HUDEP-2 (cell line): ENCODE results near the gene CRYM.
"Not testable (repeated sequence)": the region's sequence is repeated elsewhere in the genome, so short reads cannot be mapped to it uniquely, and the experiment has no call there.

Experiments used
- DNase-seq, 76 experiments: peaks; one replicate each; lab custom pipeline; 2025; ENCODE audit not compliant: unreplicated experiment in 76 of 76; lab: John Stamatoyannopoulos, UW

The CRYM gene

DNA sequence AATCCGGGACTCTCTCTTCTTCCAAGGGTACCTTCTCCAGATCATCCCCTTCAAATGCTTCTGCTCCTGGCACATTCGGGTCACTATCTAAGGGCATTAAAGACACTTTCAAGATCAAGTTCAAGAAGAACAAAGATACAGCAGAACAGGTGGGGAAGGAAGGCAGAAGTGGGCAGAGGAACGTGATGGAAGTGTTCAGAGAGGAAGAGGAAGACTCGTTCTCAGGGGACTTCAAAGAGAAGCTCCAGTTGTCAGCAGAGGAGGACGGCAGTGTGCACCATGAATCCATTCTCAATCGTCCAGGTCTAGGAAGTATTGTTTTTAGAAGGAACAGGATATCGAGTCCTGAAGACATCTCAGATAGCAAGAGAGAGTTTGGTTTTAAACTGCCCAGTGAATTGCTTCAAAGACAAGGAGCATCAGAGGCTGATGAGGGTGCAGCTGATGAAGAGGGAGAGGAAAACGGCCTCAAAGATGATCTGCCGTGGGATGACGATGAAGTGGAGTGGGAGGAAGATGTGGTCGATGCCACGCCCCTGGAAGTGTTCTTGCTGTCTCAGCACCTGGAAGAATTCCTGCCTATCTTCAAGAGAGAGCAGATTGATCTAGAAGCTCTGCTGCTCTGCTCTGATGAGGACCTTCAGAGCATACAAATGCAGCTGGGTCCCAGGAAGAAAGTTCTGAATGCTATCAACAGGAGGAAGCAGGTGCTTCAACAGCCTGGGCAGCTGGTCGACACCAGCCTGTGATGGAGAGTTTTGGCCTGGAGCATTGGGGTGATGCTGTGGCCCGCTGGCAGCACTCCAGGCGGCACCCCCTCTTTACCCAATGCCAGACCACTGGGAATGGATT is 27.8 kb downstream of the CRYM start:
- DNase-seq: no peak

DNA sequence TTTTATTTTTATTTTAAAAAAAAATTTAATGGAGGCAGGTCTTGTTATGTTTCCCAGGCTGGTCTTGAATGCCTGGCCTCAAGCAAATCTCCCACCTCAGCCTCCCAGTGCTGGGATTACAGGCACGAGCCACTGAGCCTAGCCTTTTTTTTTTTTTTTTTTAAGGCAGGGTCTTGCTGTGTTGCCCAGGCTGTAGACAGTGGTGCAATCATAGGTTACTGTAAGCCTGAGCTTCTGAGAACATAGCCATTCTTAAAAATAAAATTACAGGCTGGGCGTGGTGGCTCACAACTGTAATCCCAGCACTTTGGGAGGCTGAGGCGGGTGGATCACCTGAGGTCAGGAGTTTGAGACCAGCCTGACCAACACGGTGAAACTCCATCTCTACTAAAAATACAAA is 29.9 kb downstream of the CRYM start:
- DNase-seq: not testable (repeated sequence)

DNA sequence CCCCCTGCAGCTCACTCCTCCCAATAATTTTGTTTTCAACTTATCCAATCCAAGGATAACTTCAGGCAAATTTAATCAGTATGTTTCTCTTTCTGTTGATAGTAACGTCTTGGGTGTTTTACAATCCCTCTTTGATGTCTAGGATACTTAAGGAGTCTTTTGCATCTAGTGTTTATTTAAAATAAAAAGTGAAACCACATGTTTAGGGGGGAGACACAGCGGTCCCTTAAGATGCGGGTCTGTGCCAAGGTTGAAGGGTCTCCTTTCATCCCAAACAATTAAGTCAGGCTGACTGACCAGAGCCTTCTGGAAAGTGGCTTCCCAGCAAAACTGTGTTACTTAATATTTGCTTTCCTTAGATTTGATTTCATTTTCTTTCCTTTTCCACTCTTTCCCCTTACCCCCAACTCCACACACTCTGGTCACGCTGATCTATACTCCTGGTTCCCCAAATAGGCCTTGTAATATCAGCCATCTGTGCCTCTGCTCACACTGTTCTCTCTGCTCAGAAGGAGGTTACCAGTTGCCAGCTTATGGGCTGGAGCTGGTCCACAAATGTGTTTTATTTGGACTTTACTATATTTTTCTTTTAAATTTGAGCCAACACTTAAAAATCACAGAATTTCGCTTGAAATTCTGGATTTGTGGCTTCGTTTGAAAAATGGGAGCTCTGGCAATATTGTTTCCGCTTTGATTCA is 33.4 kb downstream of the CRYM start:
- no peak for DNase-seq

DNA sequence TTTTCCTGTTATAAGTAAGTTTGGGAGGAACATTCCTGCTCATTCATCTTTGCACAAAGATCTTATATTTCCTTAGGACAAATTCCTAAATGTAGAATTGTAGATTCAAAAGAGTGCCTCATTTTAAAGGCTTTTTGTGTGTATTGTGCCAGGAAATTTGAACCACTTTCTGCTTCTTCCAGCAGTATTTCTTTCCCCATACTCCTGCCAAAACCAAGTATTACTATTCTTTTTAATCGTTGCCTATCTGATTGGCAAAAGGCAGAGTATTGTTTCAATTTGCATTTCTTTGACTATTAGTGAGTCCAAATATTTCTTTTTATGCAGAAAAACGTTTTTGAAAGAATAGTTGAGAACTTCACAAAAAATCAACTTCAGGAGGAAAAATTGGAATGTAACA is 35.3 kb downstream of the CRYM start:
- DNase-seq: no peak

DNA sequence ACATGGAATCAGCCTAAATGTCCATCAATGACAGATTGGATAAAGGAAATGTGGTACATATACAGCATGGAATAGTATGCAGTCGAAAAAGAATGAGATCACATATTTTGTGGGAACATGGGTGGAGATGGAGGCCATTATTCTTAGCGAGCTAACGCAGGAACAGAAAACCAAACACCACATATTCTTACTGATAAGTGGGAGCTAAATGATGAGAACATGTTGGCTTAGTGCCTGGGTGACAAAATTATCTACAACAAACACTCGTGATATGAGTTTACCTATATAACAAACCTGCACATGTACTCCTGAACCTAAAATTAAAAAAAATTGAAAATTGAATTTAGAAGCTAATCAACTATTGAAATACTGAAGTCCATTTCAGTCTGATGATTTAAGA is 38.4 kb downstream of the CRYM start:
- peak in 32 of 76 experiments; percentile 4 to 69 (median 39) for DNase-seq

DNA sequence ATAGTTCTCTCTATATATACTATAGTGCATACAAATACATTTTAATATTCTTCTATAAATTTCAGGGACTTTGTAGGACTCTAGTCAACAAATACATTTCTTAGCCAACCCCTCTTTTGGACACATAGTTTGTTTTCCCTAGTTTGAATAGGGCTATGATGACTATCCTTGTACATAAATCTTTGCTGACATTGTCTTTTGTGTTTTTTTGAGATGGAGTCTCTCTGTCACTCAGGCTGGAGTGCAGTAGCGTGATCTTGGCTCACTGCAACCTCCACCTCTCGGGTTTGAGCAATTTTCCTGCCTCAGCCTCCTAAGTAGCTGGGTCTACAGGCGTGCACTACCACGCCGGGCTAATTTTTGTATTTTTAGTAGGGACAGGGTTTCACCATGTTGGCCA is 41.3 kb downstream of the CRYM start:
- no peak for DNase-seq

DNA sequence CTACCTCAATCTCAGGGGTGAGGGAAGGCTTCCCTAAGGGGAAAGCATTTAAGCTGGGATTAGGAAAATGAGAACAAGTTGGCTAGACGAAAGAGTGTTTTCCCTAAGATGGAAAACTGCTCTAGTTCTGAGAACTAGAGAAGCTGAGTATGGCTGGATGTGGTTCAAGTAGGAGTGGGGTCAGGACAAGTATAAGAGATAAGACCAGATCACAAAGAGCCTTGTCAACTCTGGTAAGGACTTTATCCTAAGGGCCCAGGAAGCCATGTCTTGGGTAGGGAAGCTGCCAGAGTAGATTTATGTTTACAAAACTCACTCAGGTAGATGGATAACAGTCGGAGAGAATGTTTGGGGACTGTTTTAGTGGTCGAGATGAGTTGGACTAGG is 42.9 kb downstream of the CRYM start:
- peak in 6 of 76 experiments; percentile 6 to 32 (median 22) for DNase-seq

DNA sequence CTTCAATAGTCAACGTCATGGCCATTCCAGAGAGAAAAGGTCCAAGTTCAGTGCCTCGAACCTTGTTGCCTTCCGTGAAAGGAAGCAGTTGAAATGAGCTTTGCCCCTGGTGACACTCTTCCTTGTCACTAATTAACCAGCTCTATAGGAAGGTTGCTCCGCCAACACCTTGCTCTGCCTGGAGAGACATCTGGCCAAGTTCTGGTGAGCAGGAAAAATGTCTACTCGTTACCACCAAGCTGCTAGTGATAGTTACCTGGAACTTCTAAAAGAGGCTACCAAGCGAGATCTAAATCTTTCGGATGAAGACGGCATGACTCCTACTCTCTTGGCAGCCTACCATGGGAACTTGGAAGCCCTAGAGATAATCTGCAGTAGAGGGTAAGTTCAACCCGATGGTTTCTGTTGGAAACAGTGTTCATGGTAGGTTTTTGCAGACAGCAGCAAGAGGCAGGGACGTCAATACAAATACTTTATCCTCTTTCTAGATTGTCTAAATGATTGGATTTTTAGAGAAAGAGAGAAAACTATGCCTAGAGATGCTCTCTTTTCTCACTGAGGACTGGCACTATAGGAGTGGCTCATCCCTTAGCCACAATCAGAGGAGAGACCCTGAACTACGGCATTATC is 44.5 kb downstream of the CRYM start, which contains the start of gene ANKS4B:
Gene ANKS4B (plus strand): TSS at position 179 of the 630 bp plus-strand sequence. CDS start 39 bp downstream, at position 218.
- DNase-seq: peak in 8 of 76 experiments; percentile 2 to 48 (median 13)

DNA sequence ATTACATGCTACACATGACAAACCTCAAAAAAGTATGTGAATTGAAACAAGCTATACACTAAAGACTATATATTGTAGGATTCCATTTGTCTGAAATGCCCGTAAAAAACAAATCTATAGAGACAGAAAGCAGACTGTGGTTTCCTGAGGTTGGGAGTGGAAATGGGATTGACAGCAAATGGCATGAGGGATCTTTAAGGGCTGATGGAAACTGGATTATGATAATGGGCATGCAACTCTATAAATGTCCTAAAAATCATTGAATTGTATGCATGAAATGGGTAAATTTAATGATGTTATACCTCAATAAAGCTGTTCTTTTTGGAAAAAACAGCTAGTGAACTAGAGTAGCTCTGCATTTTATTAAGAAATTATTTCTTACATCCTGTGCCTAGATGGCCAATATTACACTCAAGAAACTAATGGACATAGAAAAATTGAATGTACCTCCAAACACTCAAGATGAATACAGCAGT is 45.0 kb downstream of the CRYM start:
- DNase-seq: no peak

DNA sequence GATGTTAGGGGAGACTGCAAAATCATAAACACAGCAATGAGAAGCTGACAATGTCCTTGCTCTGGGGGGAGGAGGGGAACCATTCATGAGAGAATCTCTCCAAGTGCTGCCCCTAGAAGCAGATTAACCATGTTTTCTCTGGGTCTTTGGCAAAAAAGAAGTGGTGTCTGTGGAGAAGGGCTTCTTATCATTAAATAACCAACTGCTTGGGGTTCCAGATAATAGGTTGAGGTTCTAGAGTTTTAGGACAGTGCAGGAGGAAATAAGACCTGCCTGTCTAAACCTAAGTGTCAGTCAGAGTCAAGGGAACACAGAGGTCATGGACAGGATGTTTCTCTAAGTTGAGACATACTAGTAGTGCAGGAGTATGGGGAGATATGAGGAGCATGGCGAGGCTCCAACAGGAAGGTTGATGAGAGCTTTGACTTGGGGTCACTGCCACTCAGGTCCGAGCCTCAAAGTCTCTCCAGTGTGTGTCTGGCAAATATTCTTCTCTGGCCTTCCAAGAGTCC is 49.7 kb downstream of the CRYM start:
- DNase-seq: no peak

DNA sequence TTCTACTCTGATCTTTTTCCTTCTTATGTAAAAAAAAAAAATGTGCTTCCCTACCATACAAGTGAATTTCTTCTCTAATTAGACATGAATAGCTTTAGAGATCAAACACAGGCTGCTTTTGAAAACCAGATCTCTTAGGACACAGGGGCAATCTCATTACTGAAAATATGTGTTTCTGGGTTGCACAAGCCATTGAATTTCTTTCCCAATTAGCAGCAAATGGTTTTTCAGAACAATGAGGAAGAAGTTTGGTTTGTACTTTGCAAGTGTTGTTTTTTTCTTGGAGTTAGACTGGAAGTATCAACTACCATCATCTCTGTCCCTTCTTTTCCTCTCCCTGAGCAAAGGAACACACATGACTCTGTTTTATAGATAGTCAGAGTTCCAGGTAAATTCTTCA is 50.2 kb downstream of the CRYM start:
- DNase-seq: no peak

DNA sequence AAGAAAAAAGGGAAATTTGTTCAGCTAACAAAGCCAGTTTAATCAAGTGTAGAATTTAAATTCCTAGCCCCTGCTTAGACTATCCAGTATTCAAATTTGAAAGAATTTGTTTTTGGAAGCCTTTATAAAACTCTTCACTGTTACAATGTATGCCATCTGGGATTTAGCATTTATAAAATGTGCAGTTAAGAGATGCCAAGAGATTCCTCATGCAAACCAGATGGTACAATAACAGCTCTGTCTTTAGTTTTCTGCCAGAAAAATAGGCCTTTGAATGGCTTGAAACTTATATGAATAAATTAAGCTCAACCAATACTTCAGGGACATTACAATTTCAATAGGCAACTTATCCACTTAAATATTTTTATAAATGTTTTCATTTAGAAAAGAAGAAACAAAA is 51.3 kb downstream of the CRYM start:
- no peak for DNase-seq

DNA sequence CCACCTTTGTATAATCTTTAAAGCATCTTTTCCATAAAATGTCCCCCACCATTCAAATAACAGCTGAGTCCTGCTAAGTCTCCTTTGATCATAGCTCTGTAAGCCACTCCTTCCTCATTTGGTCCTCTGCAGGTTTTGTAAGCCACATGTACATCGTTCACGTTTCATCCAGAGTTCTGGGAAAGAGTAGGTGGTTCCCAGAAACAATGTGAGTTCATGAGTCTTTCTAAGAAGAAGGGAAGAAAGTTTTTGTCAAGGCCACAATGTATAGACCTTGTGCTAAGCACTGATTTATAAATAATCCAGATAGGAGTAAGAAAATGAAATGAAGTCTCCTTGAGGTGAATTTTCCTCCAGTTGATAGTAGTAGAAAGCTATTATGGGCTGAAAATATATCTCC is 53.3 kb downstream of the CRYM start:
- DNase-seq: peak in 2 of 76 experiments; percentile 3 to 28

DNA sequence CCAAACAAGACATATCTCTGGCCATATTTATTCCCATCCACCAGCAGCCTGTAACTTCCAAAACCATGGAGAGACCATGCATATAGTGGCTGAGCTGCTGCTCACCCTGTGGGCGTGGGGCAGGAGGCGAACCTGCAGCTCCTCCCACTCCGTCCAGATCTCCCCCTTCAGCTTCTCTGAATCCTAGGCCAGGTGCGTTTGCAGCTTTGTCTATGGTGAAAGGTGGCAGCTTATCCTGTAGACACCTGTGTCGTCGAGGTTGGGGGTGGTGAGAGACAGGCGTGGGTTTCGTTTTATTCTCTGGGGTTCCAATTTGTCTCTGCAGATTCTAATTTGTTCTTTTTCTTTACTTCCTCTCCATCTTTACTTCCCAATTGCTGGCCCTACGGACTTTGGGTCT is 54.3 kb downstream of the CRYM start:
- DNase-seq: no peak

DNA sequence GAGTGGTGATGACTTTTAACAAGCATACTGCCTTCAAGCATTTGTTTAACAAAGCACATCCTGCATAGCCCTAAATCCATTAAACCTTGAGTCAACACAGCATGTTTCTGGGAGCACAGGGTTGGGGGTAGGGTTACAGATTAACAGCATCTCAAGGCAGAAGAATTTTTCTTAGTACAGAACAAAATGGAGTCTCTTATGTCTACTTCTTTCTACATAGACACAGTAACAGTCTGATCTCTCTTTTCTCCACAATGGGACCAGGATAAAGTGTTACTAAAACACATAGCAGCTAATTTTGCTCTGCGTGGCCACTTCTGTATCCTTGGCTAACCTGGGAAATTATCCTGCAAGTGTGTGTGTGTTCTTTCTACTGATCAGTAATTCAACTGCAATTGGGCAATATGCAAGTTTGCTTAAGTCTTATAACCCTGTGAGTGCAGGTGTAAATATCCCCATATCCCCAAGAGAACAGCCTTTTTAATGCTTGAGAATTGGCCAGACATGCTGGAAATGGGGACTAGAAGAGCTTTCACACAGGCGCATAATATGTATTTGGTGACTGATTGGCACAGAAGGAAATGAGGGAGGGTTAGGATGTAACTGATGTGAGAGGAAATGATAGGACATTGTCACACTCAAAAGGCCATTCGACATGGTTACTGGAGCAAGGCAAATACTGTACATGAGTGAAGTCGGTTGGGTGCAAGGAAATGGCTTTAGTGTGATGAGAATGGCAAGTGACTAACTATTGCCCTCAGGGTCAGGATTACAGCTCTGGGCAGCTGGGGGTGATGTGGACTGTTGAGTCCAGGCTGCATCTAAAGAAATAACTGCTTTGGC is 55.4 kb downstream of the CRYM start:
- no peak for DNase-seq

DNA sequence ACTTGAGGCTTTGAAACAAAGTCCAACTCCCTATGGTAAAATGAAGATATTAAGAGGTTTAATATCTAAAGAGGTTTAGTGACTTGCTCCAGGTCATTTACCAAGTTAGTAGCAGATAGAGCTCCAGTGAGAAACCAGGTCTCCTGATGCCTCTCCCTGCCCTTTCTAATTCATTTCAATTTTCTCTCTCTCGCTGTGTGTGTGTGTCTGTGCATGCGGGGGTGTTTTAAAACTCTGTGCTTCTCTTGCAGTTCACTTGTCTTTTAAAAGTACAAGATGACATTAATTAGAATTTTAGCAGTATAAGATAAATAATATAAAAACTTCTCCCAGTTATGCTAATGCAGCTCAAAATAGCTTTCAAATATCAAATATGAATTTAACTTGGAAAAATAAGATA is 58.5 kb downstream of the CRYM start:
- DNase-seq: no peak

DNA sequence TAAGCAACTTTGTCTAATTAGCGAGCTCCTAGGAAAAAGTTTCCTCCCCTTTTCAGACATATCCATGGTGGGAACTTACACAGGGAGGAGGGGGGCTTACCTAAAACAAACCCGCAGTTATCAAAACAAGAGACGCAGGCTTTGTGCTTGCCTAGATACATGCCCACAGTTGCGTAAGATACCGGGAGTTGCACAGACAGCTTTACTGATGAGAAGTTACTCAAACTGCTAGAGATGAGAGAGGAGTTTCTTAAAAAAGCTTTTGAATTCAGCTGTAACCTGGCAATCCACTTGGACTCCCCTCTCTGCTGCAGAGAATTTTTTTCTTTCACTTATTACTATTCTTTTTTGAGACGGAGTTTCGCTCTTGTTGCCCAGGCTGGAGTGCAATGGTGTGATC is 59.9 kb downstream of the CRYM start:
- no peak for DNase-seq

DNA sequence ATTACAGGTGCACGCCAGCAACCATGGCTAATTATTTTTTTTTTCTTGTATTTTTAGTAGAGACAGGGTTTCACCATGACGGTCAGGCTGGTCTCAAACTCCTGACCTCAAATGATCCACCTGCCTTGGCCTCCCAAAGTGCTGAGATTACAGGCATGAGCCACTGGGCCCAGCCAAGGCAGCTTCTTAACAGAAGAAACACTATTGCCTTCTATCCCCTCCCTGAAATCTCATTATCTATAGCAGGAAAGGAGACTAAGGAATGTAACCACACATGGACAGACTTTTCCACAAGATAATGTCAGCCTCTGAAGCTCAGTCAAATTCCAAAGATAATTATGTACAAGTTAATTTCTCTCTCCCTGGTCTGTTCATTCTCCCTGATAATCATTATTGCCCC is 61.0 kb downstream of the CRYM start:
- no peak for DNase-seq

DNA sequence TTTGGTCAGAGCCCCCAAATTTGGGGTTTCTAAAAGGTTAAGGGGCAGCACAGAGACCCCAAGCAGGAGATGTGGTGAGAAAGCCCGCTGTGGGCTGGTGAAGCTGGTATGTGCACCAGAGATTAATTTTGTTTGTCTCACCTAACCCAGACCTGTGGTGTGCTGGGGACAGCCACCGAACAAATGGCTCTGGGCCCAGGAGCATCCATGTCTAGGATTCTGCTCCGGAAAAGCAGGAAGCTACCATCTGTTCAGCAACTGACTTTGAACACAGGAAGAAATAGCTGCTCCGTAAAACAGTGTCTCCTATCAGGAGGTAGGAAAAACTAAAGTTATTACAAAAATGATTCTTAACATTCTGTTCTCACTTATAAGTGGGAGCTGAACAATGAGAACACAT is 64.0 kb downstream of the CRYM start:
- DNase-seq: no peak

DNA sequence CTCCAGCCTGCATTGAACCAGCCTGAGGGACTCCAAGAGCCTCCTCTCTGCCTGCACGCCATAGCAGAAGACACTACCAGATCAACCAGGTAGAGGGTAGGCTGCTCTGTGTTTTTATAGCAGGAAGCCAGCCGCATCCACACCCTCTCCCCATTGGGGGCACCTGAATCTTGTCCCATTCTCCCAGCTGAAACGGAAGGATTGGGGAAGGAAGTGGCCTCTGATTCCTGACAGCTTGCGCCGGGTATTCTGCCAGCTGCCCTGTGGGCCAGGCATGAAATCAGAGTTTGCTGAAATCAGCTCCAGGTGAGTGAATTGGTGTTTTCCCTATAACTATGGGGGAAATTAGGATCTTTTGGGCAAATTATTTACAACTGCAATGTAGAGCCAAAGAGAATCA is 66.6 kb downstream of the CRYM start, which contains the start of gene ZP2:
Gene ZP2 (minus strand): TSS at position 89 of the 400 bp plus-strand sequence. CDS start 27 bp downstream, at position 62.
- no peak for DNase-seq
